HTR-8/SVneo (cell line): Measurements from ENCODE around the gene C17orf67.

Source experiments
- DNase-seq: peaks from one replicate; pipeline ENCODE4 v3.0.0; 2011; ENCODE audit warnings: low spot score, mixed read lengths; ENCODE audit not compliant: insufficient read length
- FAIRE-seq: peaks from 2 replicates; lab custom pipeline; 2011; peaks lifted over from hg19 to GRCh38; lab: Jason Lieb, UNC

Gene C17orf67

GRCh38 chr17:56810343-56810742 is 23.4 kb downstream of the C17orf67 start:
- no peak for DNase-seq
- FAIRE-seq = no peak

DNA sequence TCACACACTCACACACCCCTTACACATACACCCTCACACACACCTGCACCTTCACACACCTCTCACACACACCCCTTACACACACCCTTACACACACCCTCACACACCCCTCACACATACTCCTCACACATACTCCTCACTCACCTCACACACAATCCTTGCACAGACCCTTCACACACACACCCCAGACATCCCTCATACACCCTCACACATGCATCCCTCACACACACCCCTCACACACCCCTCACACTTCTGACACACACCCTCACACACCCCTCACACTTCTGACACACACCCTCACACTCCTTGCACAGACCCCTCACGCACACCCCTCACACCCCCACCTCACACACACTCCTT is 23.9 kb downstream of the C17orf67 start:
- DNase-seq (no peak), FAIRE-seq (no peak)

DNA sequence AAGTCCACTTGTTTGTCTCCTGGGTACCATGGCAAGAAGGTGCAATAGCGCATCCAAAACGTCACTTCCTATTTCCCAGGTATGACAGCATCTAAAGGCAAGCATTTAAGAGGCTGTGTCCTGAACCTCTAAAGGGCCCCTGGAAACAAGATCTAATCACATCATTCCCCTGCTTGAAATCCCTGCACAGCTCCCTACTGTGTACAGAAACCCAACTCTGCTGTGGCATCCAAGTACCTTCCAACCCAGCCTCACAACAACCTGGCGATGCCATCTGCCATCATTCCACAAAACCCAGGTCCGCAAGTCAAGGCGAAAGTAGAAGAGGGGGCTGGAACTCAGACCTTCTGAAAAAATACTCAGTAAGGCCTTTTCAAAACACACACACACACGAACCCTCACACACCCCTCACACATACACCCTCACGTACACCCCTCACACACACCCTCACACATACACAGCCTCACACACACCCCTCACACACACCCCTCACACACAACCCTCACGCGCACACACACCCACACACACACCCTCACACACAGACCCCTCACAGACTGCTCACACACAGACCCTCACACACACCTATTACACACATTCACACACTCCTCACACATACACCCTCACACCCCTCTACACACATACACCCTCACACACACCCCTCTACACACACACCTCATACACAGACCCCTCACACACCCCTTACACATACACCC is 24.5 kb downstream of the C17orf67 start:
- DNase-seq (no peak), FAIRE-seq (peak; percentile 98)

GRCh38 chr17:56808503-56808902 is 25.2 kb downstream of the C17orf67 start:
- DNase-seq (no peak), FAIRE-seq (no peak)

GRCh38 chr17:56807723-56808122 is 26.0 kb downstream of the C17orf67 start:
- FAIRE-seq = no peak
- DNase-seq = no peak

DNA sequence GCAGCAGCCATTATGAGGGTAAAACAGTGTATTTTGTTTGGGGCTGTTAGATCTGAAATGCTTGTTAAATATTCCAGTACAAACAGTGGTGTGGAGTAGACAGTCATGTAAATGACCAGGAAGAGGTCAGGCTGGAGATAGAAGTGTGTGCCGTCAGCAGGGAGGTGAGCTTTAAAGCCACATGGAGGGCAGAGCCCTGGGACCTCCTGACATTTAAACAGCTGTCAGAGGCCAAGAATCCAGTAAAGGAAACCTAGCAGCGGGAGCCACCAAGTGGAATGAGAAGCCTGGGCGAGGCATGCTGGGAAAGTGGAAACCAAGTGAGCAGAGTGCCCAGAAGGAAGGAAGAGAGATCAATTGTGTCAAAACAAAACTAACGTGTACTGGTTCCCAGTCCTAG is 26.8 kb downstream of the C17orf67 start:
- no peak for FAIRE-seq
- DNase-seq = no peak

DNA sequence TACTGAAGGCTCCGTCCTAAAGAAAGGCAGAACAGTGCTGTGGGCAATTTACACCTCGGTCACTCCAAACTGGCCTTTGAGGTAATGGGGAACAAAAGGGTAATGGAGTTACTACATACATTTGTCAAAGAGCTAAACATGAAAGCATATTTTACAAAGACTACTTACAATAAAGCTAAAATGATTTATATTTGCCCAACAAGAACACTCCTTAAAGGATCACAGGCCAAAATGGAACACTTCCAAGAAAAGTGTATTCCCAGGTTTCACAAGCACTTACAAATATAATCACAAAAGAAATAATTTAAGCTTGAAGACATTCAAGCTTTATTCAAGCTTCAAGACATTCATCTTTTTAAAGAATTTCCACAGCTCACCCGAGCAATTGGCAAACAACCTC is 29.3 kb downstream of the C17orf67 start:
- DNase-seq (no peak), FAIRE-seq (no peak)

DNA sequence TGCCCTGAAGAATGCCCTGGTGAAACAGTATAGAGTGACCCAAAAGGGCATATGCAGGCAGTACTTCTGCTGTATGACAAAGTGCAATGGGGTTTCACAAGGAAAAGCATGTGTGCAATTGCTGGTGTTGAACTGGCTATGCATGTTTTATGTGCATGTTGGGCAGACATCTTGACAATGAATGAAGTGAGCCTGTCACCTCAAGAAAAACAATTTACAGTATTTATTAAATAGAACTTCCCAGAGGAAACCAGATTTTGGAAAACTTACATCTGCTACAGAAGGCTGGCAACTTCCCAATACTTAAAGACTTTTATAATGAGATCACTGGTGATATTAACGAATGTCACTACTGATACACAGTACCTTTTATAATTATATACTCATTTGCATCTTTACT is 30.6 kb downstream of the C17orf67 start:
- FAIRE-seq = no peak
- no peak for DNase-seq

- DNase-seq = no peak
- FAIRE-seq = no peak
Measured at GRCh38 chr17:56801459-56802178, 32.1 kb downstream of the C17orf67 start.

DNA sequence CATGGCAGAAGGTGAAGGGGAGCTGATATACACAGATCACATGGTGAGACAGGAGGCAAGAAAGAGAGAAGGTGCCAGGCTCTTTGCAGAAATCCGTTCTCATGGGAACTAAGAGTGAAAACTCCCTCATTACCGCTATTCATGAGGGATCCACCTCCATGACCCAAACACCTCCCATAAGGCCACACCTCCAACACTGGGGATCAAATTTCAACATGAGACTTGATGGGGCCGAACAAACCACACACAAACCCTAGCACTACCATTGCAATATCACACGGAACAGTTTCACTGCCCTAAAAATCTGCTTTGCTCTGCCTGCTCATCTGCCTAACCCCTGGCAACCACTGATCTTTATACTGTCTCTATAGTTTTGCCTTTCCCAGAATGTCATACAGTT is 34.8 kb downstream of the C17orf67 start:
- DNase-seq = no peak

GRCh38 chr17:56796536-56796935 is 37.2 kb downstream of the C17orf67 start:
- FAIRE-seq = peak; percentile 68
- DNase-seq = no peak

More for the DNA sequence above, 34.8 kb downstream of the C17orf67 start:
- FAIRE-seq = no peak

- FAIRE-seq (no peak), DNase-seq (no peak)
Measured at GRCh38 chr17:56795221-56795865, 38.4 kb downstream of the C17orf67 start.

GRCh38 chr17:56793957-56794356 is 39.8 kb downstream of the C17orf67 start:
- FAIRE-seq (peak; percentile 83), DNase-seq (no peak)

- no peak for FAIRE-seq
- no peak for DNase-seq
Measured at GRCh38 chr17:56793531-56793930, 40.2 kb downstream of the C17orf67 start.

GRCh38 chr17:56792267-56792666 is 41.5 kb downstream of the C17orf67 start:
- FAIRE-seq (peak; percentile 100), DNase-seq (no peak)

- FAIRE-seq (peak; percentile 98), DNase-seq (peak; percentile 88)
Measured at GRCh38 chr17:56786989-56787482, 46.7 kb downstream of the C17orf67 start.

- FAIRE-seq (peak; percentile 74), DNase-seq (no peak)
Measured at GRCh38 chr17:56785997-56786680, 47.6 kb downstream of the C17orf67 start.

GRCh38 chr17:56785405-56785804 is 48.3 kb downstream of the C17orf67 start:
- DNase-seq (peak; percentile 32), FAIRE-seq (peak; percentile 81)

DNA sequence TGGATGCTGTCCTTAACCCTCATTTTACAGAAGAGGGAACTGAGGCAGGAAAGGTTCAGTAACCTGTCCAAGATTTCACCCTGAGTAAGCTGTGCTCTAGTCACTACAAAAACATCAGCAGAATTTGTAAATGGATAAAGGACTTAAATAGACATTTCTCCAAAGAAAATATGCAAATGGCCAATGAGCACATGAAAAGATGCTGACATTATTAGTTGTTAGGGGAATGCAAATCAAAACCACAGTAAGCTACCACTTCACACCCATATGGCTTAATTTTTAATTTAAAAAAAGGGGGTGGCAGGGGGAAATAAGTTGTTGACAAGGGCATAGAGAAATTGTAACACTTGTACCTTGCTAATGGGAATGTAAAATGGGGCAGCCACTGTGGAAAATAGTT is 51.4 kb downstream of the C17orf67 start:
- DNase-seq (no peak), FAIRE-seq (no peak)

- FAIRE-seq (no peak), DNase-seq (no peak)
Measured at GRCh38 chr17:56781906-56782305, 51.8 kb downstream of the C17orf67 start.
